Testis (tissue), 3 donors: ENCODE measurements around the gene ZGPAT. TPM values are rescaled to one million over a fixed set of nuclear protein-coding genes. Genes with fewer than 3 reads are reported as not detected.
A peak's percentile ranks its signal among the peaks of the same experiment; 100 is the strongest.

Source experiments
- DNase-seq: peaks from one replicate; pipeline ENCODE4 v3.0.0-alpha.2; 2019
- H3K27ac ChIP-seq, 2 donors: fragments of 200-600 bp; sonication (generic); one replicate each; pipeline ENCODE4 v1.5.1; 2019
- H3K27me3 ChIP-seq: fragments of 200-600 bp; sonication (generic); one replicate; pipeline ENCODE4 v1.5.1; 2019
- H3K36me3 ChIP-seq: fragments of 200-600 bp; sonication (generic); one replicate; pipeline ENCODE4 v1.5.1; 2017; ENCODE audit warnings: low read depth; ENCODE audit errors: missing control alignments
- H3K4me1 ChIP-seq: fragments of 200-600 bp; sonication (generic); one replicate; pipeline ENCODE4 v1.5.1; 2019
- H3K4me3 ChIP-seq, 2 donors: fragments of 200-600 bp; sonication (generic); one replicate each; pipeline ENCODE4 v1.5.1; 2017 to 2019
- H3K9me3 ChIP-seq: fragments of 200-600 bp; sonication (generic); one replicate; pipeline ENCODE4 v1.5.1; 2017
- CTCF ChIP-seq, 3 experiments: fragments of 450-650 bp in 2 of 3; fragments of 200-600 bp in 1 of 3; sonication (generic) in 1 of 3; IDR thresholded peaks; one replicate each; pipeline ENCODE4 v1.5.1; 2016 to 2019; ENCODE audit warnings: antibody characterized with exemption in 3 of 3, mild to moderate bottlenecking in 2 of 3, moderate library complexity in 1 of 3
- POLR2A ChIP-seq: fragments of 450-650 bp; IDR thresholded peaks from one replicate; pipeline ENCODE4 v1.6.1; 2017; ENCODE audit warnings: antibody characterized with exemption, mild to moderate bottlenecking, moderate library complexity
- WGBS, 2 donors: methylation state at CpG; one replicate each; pipeline ENCODE4 v1.1.5; 2018; 5-methylcytosine and 5-hydroxymethylcytosine counted together
- intact Hi-C: fragments of 100-400 bp; cut with DNase I; formaldehyde crosslinking; loops from one replicate; pipeline ENCODE4 v1.15.1; 2023; ENCODE audit warnings: low total_unique reads
- polyA plus RNA-seq: library from polyadenylated mRNA; stranded (reverse); fragments of 350-450 nt; fragmentation: Illumina TruSeq; extraction: RNeasy Lipid Tissue Mini Kit (QIAGEN cat#74804); gene quantifications from one replicate; pipeline ENCODE4 v1.2.3, GENCODE V29; 2014; ENCODE audit warnings: low read depth, low replicate concordance; ENCODE audit not compliant: insufficient read depth
- total RNA-seq, 2 donors: library from RNA; depleted of rRNA; stranded (reverse); fragments of >200 nt; gene quantifications; one replicate each; pipeline ENCODE4 v1.2.3, GENCODE V29; 2016

The ZGPAT gene
- total and polyA plus RNA-seq, 3 donors from 2014 or later, result 43.1 to 57.3 (median 53.1) TPM

- Histone ChIP-seq H3K9me3 (no peaks in the 10 kb centered on the region), H3K27me3 (no peaks in the 10 kb centered on the region), H3K4me1 (peaks cover 38% of the 10 kb centered on the region), H3K36me3 (no peaks in the 10 kb centered on the region), H3K4me3 (no peak overlapping the region), H3K27ac (peak overlapping the region in 1 of 2 donors; percentile 64)
- WGBS, 2 donors, result 80 to 81% methylated on average over 29 to 31 of the region's 31 CpGs
- TF ChIP-seq POLR2A, result no peak
- TF ChIP-seq CTCF (IDR thresholded peaks at IDR 0.05), result no peak
- intact Hi-C loops, result no loop called here
- no peak for DNase-seq
Observed at GRCh38 chr20:63743210-63743970, 35.6 kb downstream of the ZGPAT start.

- Histone ChIP-seq H3K9me3 (no peaks in the 10 kb centered on the region), H3K27ac (no peak overlapping the region), H3K36me3 (no peaks in the 10 kb centered on the region), H3K27me3 (no peaks in the 10 kb centered on the region), H3K4me1 (peaks cover 30% of the 10 kb centered on the region), H3K4me3 (no peak overlapping the region)
- WGBS, 2 donors, result 69 to 80% methylated on average over 4 of the region's 4 CpGs
- no peak for DNase-seq
- intact Hi-C loops, result no loop called here
- TF ChIP-seq CTCF (IDR thresholded peaks at IDR 0.05) (no peak), POLR2A (no peak)
Observed at GRCh38 chr20:63744158-63744557, 36.3 kb downstream of the ZGPAT start.

GRCh38 chr20:63744574-63745423, 37.0 kb downstream of the ZGPAT start:
- no peaks in the 10 kb centered on the region for H3K36me3 ChIP-seq
- H3K4me1 ChIP-seq, result peaks cover 29% of the 10 kb centered on the region
- WGBS, 2 donors, result 81 to 84% methylated on average over 24 to 25 of the region's 25 CpGs
- H3K4me3 ChIP-seq, result no peak overlapping the region
- no peak for DNase-seq
- TF ChIP-seq POLR2A (no peak), CTCF (IDR thresholded peaks at IDR 0.05) (no peak)
- H3K9me3 ChIP-seq, result no peaks in the 10 kb centered on the region
- H3K27me3 ChIP-seq, result no peaks in the 10 kb centered on the region
- intact Hi-C loops, result no loop called here
- peak overlapping the region in 1 of 2 donors; percentile 15 for H3K27ac ChIP-seq

- Histone ChIP-seq H3K4me1 (peaks cover 29% of the 10 kb centered on the region), H3K36me3 (no peaks in the 10 kb centered on the region), H3K9me3 (no peaks in the 10 kb centered on the region), H3K27me3 (no peaks in the 10 kb centered on the region), H3K4me3 (no peak overlapping the region), H3K27ac (peak overlapping the region in 1 of 2 donors; percentile 15)
- no peak for DNase-seq
- TF ChIP-seq CTCF (IDR thresholded peaks at IDR 0.05) (no peak), POLR2A (no peak)
- 77 to 79% methylated on average over 13 to 15 of the region's 15 CpGs for WGBS, 2 donors
- intact Hi-C loops, result no loop called here
Observed at GRCh38 chr20:63745424-63745805, 37.6 kb downstream of the ZGPAT start.
